ENCODE measurements around the gene ZNF844. TPM values are rescaled to one million over a fixed set of nuclear protein-coding genes. Genes with fewer than 3 reads are reported as not detected.

ZNF844 gene
- total RNA-seq, 4 donors from 2014 or later: 2.2 to 5.7 (median 4.9) TPM

DNA sequence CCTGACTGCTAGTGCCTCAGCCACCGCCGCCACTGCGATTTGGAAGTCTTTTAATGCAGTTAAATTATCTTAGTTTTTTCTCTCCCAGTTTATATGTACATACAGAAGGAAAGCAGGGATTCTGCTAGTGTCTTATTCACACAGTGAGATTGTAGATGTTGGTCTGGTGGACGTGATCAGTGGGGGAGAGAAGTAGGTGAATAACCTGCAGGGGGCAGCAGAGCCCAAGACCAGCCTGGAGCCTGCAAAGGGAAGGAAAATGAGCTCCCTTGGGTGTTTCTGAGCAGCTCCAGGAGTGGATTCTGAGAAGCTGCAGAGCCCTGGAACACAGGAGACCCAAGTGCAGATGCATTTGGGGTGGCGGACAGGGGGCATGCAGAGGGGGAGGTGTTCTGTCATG, 26.3 kb downstream of the ZNF844 start:
- Histone ChIP-seq H3K4me1 (no peaks in the 10 kb centered on the region), H3K9me3 (no peaks in the 10 kb centered on the region), H3K27me3 (no peaks in the 10 kb centered on the region), H3K27ac (no peak overlapping the region), H3K36me3 (no peaks in the 10 kb centered on the region), H3K4me3 (no peak overlapping the region)
- DNase-seq (peak in 1 of 2 donors; percentile 19), ATAC-seq (no peak)
- intact Hi-C loops (cut with DNase I; ENCODE audit: low total_unique reads) (loop anchor here (2.0 kb wide), 1 partner anchor 50 kb away; the partner anchor contains the start of gene ZNF20), in situ Hi-C loops (cut with MboI; ENCODE audit: low sequenced_read_pairs in 4 of 4) (no loop called here)
- TF ChIP-seq, protein P1, sequence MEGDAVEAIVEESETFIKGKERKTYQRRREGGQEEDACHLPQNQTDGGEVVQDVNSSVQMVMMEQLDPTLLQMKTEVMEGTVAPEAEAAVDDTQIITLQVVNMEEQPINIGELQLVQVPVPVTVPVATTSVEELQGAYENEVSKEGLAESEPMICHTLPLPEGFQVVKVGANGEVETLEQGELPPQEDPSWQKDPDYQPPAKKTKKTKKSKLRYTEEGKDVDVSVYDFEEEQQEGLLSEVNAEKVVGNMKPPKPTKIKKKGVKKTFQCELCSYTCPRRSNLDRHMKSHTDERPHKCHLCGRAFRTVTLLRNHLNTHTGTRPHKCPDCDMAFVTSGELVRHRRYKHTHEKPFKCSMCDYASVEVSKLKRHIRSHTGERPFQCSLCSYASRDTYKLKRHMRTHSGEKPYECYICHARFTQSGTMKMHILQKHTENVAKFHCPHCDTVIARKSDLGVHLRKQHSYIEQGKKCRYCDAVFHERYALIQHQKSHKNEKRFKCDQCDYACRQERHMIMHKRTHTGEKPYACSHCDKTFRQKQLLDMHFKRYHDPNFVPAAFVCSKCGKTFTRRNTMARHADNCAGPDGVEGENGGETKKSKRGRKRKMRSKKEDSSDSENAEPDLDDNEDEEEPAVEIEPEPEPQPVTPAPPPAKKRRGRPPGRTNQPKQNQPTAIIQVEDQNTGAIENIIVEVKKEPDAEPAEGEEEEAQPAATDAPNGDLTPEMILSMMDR (IDR thresholded peaks at IDR 0.05 in 4 of 5, conservative IDR thresholded peaks at IDR 0.05 in 1 of 5): peak in 4 of 5 experiments; percentile 8 to 61 (median 36)
- TF ChIP-seq POLR2A (IDR thresholded peaks at IDR 0.05): no peak

DNA sequence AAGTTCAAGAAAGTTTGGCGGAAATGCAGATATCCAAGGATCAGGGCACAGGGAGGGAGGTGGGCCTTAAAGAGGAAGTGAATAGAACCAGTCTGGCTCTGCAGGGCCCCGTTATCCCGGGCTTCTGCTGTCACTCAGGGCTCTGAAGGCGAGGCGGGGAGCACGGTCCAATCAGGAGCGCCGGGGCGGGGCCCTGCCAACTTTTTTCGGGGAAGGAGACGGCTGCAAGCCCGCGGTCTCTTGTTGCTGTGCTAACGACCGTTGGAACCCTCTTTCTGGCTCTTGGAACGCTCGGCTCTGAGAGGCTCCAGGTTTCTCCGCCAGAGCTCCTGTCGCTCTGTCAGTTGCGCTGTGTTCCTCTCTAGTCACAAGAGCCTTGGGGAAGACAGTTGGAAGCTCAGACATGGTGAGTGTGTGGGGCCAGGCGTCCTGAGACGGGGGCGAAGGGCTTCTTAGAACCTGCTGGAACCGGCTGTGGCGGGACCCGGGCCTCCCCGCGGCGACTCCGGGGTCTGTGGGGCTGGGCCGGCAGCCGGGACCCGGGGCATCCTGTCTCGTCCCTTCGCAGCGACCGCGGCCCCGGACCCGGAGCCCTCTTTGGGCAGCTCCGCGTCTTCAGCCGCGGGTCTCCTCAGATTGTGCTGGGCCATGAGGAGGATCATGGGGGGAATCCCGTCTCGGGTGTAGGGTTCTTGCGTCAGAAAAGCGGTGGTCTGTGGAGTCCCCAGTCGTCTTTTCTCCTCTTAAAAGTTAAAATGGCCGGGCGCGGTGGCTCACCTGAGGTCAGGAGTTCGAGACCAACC, 27.7 kb downstream of the ZNF844 start:
- Histone ChIP-seq H3K27me3 (no peaks in the 10 kb centered on the region), H3K9me3 (no peaks in the 10 kb centered on the region), H3K27ac (peak overlapping the region; percentile 40 to 72 (median 52)), H3K4me3 (peak overlapping the region; percentile 46 to 71 (median 57)), H3K4me1 (no peaks in the 10 kb centered on the region), H3K36me3 (no peaks in the 10 kb centered on the region)
- intact Hi-C loops (cut with DNase I; ENCODE audit: low total_unique reads): no loop called here
- DNase-seq: peak; percentile 59 to 65
- TF ChIP-seq, protein P1 (IDR thresholded peaks at IDR 0.05 in 4 of 5, conservative IDR thresholded peaks at IDR 0.05 in 1 of 5): no peak
- peak in 1 of 2 donors; percentile 14 for TF ChIP-seq POLR2A (IDR thresholded peaks at IDR 0.05)
- peak; percentile 55 to 68 for ATAC-seq
- in situ Hi-C loops (cut with MboI; ENCODE audit: low sequenced_read_pairs in 4 of 4): no loop called here

DNA sequence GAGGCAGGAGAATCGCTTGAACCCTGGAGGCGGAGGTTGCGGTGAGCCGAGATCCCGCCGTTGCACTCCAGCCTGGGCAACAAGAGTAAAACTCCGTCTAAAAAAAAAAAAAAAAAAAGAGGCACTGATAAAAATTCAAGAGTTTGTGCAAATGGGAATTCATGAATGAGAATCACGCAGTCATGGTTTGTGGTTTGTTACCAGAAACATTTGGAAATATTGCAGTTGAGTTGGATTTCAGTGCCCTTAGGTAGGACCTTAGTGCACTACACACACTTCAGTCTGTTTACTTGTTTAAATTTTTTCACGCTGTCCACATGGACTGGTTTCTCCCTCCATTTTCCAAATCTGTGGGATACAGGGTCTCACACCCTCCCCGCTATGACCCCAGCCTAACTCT, 28.4 kb downstream of the ZNF844 start:
- no peak overlapping the region for H3K27ac ChIP-seq
- intact Hi-C loops (cut with DNase I; ENCODE audit: low total_unique reads): no loop called here
- ATAC-seq: no peak
- peaks cover 0 to 2% of the 10 kb centered on the region in 2 donors for H3K36me3 ChIP-seq
- no peaks in the 10 kb centered on the region for H3K9me3 ChIP-seq
- H3K27me3 ChIP-seq: no peaks in the 10 kb centered on the region
- H3K4me1 ChIP-seq: no peaks in the 10 kb centered on the region
- H3K4me3 ChIP-seq: peak overlapping the region; percentile 46 to 71 (median 57)
- TF ChIP-seq POLR2A (IDR thresholded peaks at IDR 0.05): no peak
- TF ChIP-seq, protein P1 (IDR thresholded peaks at IDR 0.05 in 4 of 5, conservative IDR thresholded peaks at IDR 0.05 in 1 of 5): no peak
- DNase-seq: no peak
- in situ Hi-C loops (cut with MboI; ENCODE audit: low sequenced_read_pairs in 4 of 4): no loop called here

DNA sequence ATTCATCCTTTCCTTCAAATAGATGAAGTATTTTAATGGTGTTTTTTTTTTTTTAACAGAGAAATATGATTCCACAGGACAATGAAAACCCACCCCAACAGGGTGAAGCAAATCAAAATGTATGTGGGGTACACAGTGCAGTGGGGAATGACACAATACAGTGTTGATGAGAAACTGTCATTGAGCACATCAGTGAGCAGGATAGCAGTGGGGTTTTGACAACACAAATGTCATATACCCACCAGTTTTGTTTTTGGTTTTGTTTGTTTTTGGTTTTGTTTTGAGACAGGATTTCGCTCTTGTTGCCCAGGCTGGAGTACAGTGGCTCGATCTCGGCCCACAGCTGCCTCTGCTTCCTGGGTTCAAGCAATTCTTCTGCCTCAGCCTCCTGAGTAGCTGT, 29.2 kb downstream of the ZNF844 start:
- Histone ChIP-seq H3K27ac (no peak overlapping the region), H3K4me3 (no peak overlapping the region)

More for the DNA sequence above, 29.2 kb downstream of the ZNF844 start:
- DNase-seq (no peak), ATAC-seq (no peak)
- no peaks in the 10 kb centered on the region for H3K9me3 ChIP-seq
- H3K27me3 ChIP-seq: no peaks in the 10 kb centered on the region
- H3K36me3 ChIP-seq: peaks cover 0 to 4% of the 10 kb centered on the region in 2 donors
- intact Hi-C loops (cut with DNase I; ENCODE audit: low total_unique reads) (no loop called here), in situ Hi-C loops (cut with MboI; ENCODE audit: low sequenced_read_pairs in 4 of 4) (no loop called here)
- no peaks in the 10 kb centered on the region for H3K4me1 ChIP-seq
- no peak for TF ChIP-seq POLR2A (IDR thresholded peaks at IDR 0.05)
- TF ChIP-seq, protein P1 (IDR thresholded peaks at IDR 0.05 in 4 of 5, conservative IDR thresholded peaks at IDR 0.05 in 1 of 5): no peak
